Ascending aorta (tissue), 2 donors: ENCODE data around the gene STK4. TPM values are rescaled to one million over a fixed set of nuclear protein-coding genes. Genes with fewer than 3 reads are reported as not detected.
A peak's percentile ranks its signal among the peaks of the same experiment; 100 is the strongest.

Experiments used
- DNase-seq, 2 donors: peaks; one replicate each; pipeline ENCODE4 v3.0.0-alpha.2; 2019; ENCODE audit warnings: low spot score in 2 of 2
- H3K27ac ChIP-seq, 2 donors: fragments of 200-600 bp; sonication (generic); one replicate each; pipeline ENCODE4 v1.5.1; 2016 to 2017; ENCODE audit warnings: mild to moderate bottlenecking in 1 of 2
- H3K27me3 ChIP-seq: fragments of 200-600 bp; sonication (generic); one replicate; pipeline ENCODE4 v1.5.1; 2017
- H3K36me3 ChIP-seq, 2 donors: fragments of 200-600 bp; sonication (generic); one replicate each; pipeline ENCODE4 v1.5.1; 2016
- H3K4me1 ChIP-seq, 2 donors: fragments of 200-600 bp; sonication (generic); one replicate each; pipeline ENCODE4 v1.5.1; 2016 to 2017; ENCODE audit warnings: mild to moderate bottlenecking in 1 of 2
- H3K4me3 ChIP-seq, 2 donors: fragments of 200-600 bp; sonication (generic); one replicate each; pipeline ENCODE4 v1.5.1; 2016 to 2017; ENCODE audit warnings: mild to moderate bottlenecking in 1 of 2
- H3K9me3 ChIP-seq, 2 donors: fragments of 200-600 bp; sonication (generic); one replicate each; pipeline ENCODE4 v1.5.1; 2016
- CTCF ChIP-seq, 3 experiments: fragments of 200-600 bp in 2 of 3; fragments of 450-650 bp in 1 of 3; sonication (generic) in 2 of 3; IDR thresholded peaks; one replicate each; pipeline ENCODE4 v1.5.1; 2016 to 2019; ENCODE audit warnings: antibody characterized with exemption in 3 of 3, mild to moderate bottlenecking in 1 of 3, moderate library complexity in 1 of 3
- intact Hi-C: fragments of 100-400 bp; cut with DNase I; formaldehyde crosslinking; loops from one replicate; pipeline ENCODE4 v1.15.1; 2023
- total RNA-seq: library from RNA; depleted of rRNA; stranded (reverse); fragments of >200 nt; gene quantifications from one replicate; pipeline ENCODE4 v1.1.0, GENCODE V29; 2016

The STK4 gene
- total RNA-seq, 1 donor from 2014 or later = 20.6 TPM

- Histone ChIP-seq H3K4me1 (no peaks in the 10 kb centered on the region), H3K27ac (no peak overlapping the region), H3K36me3 (peaks cover 34 to 40% of the 10 kb centered on the region in 2 donors), H3K27me3 (no peaks in the 10 kb centered on the region), H3K4me3 (no peak overlapping the region), H3K9me3 (no peaks in the 10 kb centered on the region)
- TF ChIP-seq CTCF (IDR thresholded peaks at IDR 0.05) = no peak
- intact Hi-C loops = loop anchor here (10.0 kb wide), 1 partner anchor 1378 kb away; the partner anchor contains the start of gene IFT52
- DNase-seq = no peak
Measured at GRCh38 chr20:44973053-44973452, 6.7 kb downstream of the STK4 start.

- H3K27ac ChIP-seq = no peak overlapping the region
- DNase-seq = no peak
- intact Hi-C loops = loop anchor here (10.0 kb wide), 1 partner anchor 1382 kb away; the partner anchor contains the start of gene IFT52
- no peak overlapping the region for H3K4me3 ChIP-seq
- TF ChIP-seq CTCF (IDR thresholded peaks at IDR 0.05) = no peak
- H3K9me3 ChIP-seq = no peaks in the 10 kb centered on the region
- H3K36me3 ChIP-seq = peaks cover 38 to 70% of the 10 kb centered on the region in 2 donors
- no peaks in the 10 kb centered on the region for H3K27me3 ChIP-seq
- H3K4me1 ChIP-seq = no peaks in the 10 kb centered on the region
Measured at GRCh38 chr20:44976698-44977097, 10.4 kb downstream of the STK4 start.

GRCh38 chr20:44979090-44979621 is 12.8 kb downstream of the STK4 start:
- Histone ChIP-seq H3K36me3 (peaks cover 41 to 74% of the 10 kb centered on the region in 2 donors), H3K4me1 (no peaks in the 10 kb centered on the region), H3K27ac (peak overlapping the region in 1 of 2 donors; percentile 18), H3K27me3 (no peaks in the 10 kb centered on the region), H3K9me3 (no peaks in the 10 kb centered on the region), H3K4me3 (no peak overlapping the region)
- peak in 1 of 2 donors; percentile 69 for DNase-seq
- intact Hi-C loops = loop anchor here (10.0 kb wide), 1 partner anchor 1384 kb away; the partner anchor contains the start of gene IFT52
- no peak for TF ChIP-seq CTCF (IDR thresholded peaks at IDR 0.05)

GRCh38 chr20:44981736-44982406 is 15.6 kb downstream of the STK4 start:
- Histone ChIP-seq H3K9me3 (no peaks in the 10 kb centered on the region), H3K4me3 (no peak overlapping the region), H3K27ac (no peak overlapping the region), H3K36me3 (peaks cover 26 to 63% of the 10 kb centered on the region in 2 donors), H3K27me3 (no peaks in the 10 kb centered on the region), H3K4me1 (no peaks in the 10 kb centered on the region)
- TF ChIP-seq CTCF (IDR thresholded peaks at IDR 0.05) = no peak
- DNase-seq = no peak
- intact Hi-C loops = no loop called here

GRCh38 chr20:44983093-44983674 is 16.9 kb downstream of the STK4 start:
- H3K36me3 ChIP-seq = peaks cover 26 to 57% of the 10 kb centered on the region in 2 donors
- TF ChIP-seq CTCF (IDR thresholded peaks at IDR 0.05) = no peak

More at GRCh38 chr20:44983093-44983674, 16.9 kb downstream of the STK4 start:
- Histone ChIP-seq H3K4me3 (no peak overlapping the region), H3K9me3 (no peaks in the 10 kb centered on the region), H3K4me1 (no peaks in the 10 kb centered on the region), H3K27me3 (no peaks in the 10 kb centered on the region), H3K27ac (no peak overlapping the region)
- no peak for DNase-seq
- intact Hi-C loops = no loop called here
